ENCODE data around the gene ACTBL2.
A peak's percentile ranks its signal among the peaks of the same experiment; 100 is the strongest.
"Not testable (repeated sequence)": the region's sequence is repeated elsewhere in the genome, so short reads cannot be mapped to it uniquely, and the experiment has no call there.

Gene ACTBL2

GRCh38 chr5:57482671-57483106 is at the start of gene ACTBL2:
TSS of gene ACTBL2 (minus strand) at chr5:57482811. CDS start at chr5:57482707, 104 bp downstream.
- DNase-seq (ENCODE audit: low read depth, low spot score): no peak

GRCh38 chr5:57531333-57531732 is 48.7 kb upstream of the ACTBL2 start:
- DNase-seq (ENCODE audit: low read depth, low spot score): no peak

GRCh38 chr5:57529864-57530263 is 47.3 kb upstream of the ACTBL2 start:
- no peak for DNase-seq (ENCODE audit: low read depth, low spot score)

- no peak for DNase-seq (ENCODE audit: low read depth, low spot score)
Observed at GRCh38 chr5:57527870-57528269, 45.3 kb upstream of the ACTBL2 start.

GRCh38 chr5:57524348-57525060 is 41.9 kb upstream of the ACTBL2 start:
- peak; percentile 31 for DNase-seq (ENCODE audit: low read depth, low spot score)

GRCh38 chr5:57522477-57522876 is 39.9 kb upstream of the ACTBL2 start:
- DNase-seq (ENCODE audit: low read depth, low spot score): not testable (repeated sequence)

- not testable (repeated sequence) for DNase-seq (ENCODE audit: low read depth, low spot score)
Observed at GRCh38 chr5:57518415-57518814, 35.8 kb upstream of the ACTBL2 start.

- DNase-seq (ENCODE audit: low read depth, low spot score): no peak
Observed at GRCh38 chr5:57517250-57517649, 34.6 kb upstream of the ACTBL2 start.

- DNase-seq (ENCODE audit: low read depth, low spot score): no peak
Observed at GRCh38 chr5:57513785-57514184, 31.2 kb upstream of the ACTBL2 start.

- DNase-seq (ENCODE audit: low read depth, low spot score): no peak
Observed at GRCh38 chr5:57511321-57511720, 28.7 kb upstream of the ACTBL2 start.

- no peak for DNase-seq (ENCODE audit: low read depth, low spot score)
Observed at GRCh38 chr5:57509501-57510260, 27.1 kb upstream of the ACTBL2 start.

- no peak for DNase-seq (ENCODE audit: low read depth, low spot score)
Observed at GRCh38 chr5:57508211-57508610, 25.6 kb upstream of the ACTBL2 start.

GRCh38 chr5:57505272-57506200 is 22.9 kb upstream of the ACTBL2 start:
- DNase-seq (ENCODE audit: low read depth, low spot score): no peak

GRCh38 chr5:57504357-57504756 is 21.7 kb upstream of the ACTBL2 start:
- DNase-seq (ENCODE audit: low read depth, low spot score): no peak

GRCh38 chr5:57503433-57503832 is 20.8 kb upstream of the ACTBL2 start:
- DNase-seq (ENCODE audit: low read depth, low spot score): no peak

- no peak for DNase-seq (ENCODE audit: low read depth, low spot score)
Observed at GRCh38 chr5:57501414-57502201, 19.0 kb upstream of the ACTBL2 start.

GRCh38 chr5:57499262-57500050 is 16.8 kb upstream of the ACTBL2 start:
- DNase-seq (ENCODE audit: low read depth, low spot score): no peak

- DNase-seq (ENCODE audit: low read depth, low spot score): no peak
Observed at GRCh38 chr5:57497733-57498132, 15.1 kb upstream of the ACTBL2 start.

- no peak for DNase-seq (ENCODE audit: low read depth, low spot score)
Observed at GRCh38 chr5:57495285-57496086, 12.9 kb upstream of the ACTBL2 start.

Measured in smooth muscle cell of the brain vasculature (primary cell).